CD4-positive, alpha-beta T cell treated with Interleukin-4 for 4 hours (primary cell): ENCODE measurements around the gene CTNS.

ENCODE experiments used
- DNase-seq: peaks from one replicate; pipeline ENCODE4 v3.0.0-alpha.2; 2020

Gene CTNS

DNA sequence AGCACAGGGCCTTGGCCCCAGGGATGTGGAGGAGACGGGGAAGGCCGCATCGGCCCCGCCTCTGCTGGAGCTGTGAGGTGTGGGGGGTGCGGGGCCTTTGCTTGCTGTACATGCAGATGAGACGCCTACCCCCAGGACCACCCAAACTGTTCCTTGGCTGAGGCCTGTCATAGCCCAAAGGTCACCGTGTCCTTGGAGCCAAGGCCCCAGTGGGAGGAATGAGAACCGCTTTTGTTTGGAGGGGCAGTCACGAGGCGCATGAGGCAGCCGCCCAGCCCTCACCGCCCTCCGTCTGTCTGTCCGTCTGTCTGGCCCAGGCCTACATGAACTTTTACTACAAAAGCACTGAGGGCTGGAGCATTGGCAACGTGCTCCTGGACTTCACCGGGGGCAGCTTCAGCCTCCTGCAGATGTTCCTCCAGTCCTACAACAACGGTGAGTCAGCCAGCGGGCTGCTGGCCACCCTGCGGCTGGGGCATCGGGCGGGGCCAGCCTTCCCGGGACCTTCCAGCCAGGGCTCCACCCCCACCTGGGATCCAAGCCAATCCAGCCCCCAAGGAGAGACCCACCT is 23.1 kb downstream of the CTNS start:
- DNase-seq = no peak

DNA sequence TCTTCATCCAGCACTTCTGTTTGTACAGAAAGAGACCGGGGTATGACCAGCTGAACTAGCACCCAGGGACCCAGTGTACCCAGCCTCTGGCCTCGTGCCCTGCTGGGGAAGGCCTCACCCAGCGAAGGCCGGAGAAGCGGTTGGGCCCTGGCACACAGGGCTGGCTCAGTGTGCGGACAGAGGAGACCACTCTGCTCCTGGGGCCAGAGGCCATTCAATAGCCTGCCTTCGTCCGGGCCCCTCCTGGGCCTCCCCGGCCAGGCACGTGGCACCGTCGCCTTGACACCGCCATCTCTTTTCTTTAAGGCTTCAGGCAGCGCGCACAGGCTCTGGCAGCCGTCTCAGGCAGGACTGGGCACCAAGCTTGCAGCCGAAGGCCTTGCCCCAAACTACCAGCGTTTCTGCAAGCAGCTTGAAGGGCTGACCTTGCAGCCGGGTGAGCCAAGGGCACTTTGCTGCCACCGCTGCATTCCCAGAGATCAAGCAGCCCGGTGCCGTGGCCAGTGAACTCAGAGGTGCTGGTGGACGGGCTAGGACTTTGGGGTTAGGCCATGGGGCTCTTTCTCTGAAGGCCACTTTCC is 23.8 kb downstream of the CTNS start:
- DNase-seq = no peak

DNA sequence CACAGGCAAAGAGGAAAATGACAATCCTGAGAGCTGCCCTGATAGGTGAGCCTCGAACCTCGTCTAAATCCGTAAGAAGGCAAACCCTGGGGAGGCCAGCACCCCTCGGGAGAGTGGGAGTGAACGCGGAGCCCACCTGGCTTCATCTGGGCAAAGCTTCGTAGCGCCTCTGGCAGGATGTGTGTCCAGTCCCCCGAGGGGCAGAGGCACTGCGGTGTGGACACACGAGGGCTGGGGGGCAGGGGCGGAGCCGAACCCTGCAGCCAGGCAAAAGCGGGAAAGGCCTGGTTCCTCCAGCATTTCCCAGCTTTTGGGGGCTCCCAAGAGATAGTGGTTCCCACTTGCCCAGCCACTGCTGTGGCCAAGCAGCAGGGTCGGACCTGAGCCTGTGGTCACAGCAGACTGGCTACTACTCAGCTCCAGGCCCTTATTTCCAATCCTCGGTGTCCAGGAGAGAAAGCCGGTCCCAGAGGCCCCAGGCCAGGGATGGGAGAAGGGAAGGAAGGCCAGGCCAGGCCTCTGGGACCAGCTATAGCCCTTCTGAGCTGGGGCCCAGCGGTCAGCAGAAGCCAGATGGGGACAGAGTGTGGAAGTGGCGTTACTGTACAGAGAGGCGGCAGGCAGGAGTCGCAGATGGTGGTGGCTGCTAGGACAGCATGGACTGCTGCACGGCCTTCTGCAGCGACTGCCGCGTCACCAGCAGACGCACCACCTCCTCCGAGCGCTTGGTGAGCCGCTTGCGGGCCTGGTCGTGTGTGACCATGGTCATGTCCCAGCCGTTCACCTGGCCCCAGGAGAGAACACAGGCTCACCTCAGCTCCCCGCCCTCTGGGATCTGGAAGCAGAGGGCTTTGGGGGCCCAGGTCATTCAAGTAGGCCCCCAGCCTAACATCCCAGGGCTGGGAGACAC is 26.8 kb downstream of the CTNS start:
- DNase-seq = no peak

DNA sequence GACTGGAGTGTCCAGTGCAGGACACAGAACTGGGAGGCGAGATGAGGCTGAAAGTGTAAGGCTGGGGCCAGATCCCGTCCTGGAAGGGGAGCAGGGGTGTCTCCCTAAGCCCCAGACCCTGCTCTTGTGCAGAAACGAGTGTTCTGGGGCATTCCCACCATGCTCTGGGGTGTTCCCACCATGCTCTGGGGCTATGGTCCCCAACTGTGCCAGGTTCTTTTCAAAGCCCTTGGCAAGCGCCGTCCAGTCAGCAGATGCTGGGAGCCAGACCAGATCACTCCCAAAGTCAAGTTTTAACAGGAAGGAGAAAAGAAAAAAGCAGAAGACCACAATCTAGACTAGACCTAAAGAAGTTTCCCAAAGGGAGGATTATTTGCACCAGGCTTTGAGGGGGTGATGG is 29.3 kb downstream of the CTNS start:
- no peak for DNase-seq

DNA sequence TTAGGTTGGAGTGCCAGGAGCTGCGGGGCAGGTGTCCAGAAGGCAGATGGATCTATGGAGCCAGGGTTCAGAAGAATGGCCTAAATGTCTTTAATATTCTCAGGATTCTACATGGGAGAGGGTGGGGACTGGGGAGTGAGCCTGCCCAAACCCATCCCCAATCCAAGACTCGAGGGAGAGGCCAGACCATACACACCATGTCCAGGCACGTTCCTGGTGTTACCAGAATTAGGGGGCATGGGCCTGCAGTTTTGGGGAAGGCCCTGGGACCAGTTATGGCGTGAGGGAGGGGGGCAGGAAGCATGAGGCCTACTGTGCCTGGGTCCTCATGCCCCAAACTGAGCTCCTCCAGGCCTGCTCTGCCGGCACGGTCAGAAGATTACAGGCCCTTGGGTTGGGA is 30.0 kb downstream of the CTNS start:
- no peak for DNase-seq

DNA sequence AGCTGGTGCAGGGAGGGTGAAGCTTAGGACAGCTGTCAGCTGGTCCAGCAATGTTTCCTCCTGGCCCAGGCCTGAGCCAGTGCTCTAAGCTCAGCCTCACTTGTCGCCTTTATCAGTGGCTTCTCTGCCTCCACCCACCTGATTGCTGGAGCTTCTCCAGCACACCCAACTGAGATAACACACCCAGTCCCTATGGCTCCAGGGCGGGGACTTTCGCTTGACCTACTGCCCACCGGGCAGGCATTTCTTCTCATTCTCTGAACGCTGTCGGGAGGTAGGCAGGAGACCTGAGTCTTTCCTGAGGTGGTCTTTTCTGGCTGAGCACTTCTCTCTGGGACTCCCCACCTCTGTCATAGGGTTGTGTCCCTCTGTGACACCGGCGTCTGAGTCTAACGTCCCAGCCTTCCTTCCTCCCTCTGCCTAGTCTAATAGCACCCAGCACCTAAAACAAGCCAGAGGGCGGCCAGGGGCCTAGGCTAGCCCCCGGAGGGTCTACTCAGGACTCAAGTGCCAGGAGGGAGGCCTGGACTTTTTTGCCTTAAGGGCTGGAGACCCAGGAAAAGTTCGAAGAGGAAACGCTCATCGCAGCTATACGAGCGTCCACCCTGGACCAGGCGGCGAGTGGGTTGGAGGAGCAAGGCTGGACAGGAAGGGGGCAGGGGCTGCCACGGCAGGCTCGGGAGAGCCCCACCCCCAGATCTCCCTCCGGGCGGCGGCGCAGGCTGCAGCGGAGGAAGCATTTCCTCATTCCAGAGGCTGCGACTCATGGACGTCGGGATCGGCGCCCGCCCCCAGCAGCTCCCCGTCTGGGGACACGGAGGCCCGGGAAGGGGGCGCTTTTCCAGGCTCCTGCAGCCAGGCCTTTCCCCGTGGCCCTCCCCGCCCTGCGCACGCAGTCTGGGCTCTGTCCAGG is 31.1 kb downstream of the CTNS start:
- DNase-seq = no peak

DNA sequence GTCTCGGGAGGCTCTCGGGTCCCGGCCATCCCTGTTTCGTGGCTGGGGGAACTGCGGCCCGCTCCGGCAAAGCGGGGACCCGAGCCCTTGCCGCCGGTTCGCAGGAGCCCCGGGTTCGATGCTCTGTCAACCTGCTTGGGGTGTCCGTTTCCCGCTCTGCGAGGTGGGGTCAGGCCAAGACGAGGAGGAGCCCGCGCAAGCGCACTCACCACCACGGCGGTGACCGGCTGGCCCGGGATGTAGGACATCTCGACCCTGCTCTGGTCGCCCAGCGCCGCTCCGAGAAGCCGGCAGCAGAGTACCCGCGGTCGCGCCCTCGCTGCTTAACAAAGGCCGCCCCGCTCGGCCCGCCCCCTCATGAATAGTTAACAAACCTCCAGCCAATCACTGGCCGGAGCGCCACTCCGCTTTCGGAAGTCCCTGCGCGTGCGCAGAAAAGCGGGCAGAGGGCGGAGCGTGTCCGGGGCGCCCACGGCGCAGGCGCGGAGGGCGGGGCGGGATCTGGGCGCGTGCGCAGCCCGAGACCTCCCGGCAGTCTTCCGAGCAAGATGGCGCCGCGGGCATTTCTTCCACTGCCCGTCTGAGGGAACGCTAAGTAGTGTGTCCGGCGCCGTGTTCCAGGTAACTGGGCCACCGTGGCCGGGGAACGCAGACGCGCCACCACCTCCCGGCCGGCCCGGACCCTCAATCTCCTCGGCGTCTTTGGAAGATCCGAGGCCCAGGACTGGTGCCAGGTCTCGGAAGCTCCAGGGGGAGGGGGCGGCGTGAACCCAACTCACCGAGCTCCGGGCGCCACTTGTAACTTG is 31.9 kb downstream of the CTNS start, which contains the start of the genes EMC6 and TAX1BP3:
EMC6 (plus strand) TSS at position 534 of the 806 bp plus-strand sequence. CDS start 335 bp downstream, outside the sequence.
TAX1BP3 (minus strand) TSS at position 300 of the 806 bp plus-strand sequence; CDS start at position 248, 52 bp downstream.
- peak; percentile 96 for DNase-seq

DNA sequence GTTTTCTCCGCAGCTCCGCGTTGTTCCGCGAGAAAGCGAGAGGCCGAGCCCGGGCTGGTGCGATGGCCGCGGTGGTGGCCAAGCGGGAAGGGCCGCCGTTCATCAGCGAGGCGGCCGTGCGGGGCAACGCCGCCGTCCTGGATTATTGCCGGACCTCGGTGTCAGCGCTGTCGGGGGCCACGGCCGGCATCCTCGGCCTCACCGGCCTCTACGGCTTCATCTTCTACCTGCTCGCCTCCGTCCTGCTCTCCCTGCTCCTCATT is 32.5 kb downstream of the CTNS start:
- DNase-seq = no peak

DNA sequence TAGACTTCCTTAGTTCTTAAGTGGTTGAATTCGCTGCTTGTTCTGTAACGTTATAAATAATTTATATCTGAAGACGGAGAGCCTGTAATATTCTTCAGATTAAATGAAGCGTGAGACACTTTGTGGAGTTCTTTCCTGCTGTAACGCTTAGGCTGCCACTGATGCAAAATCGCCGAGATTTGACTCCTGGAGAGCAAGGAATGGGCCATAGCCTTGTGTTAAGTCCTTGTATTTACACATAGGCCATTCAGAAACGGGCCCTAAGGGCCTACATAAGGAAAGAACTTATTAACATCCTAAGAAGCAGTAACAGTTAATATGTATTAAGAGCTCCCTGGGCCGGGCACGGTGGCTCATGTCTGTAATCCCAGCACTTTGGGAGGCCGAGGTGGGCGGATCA is 33.0 kb downstream of the CTNS start:
- no peak for DNase-seq

DNA sequence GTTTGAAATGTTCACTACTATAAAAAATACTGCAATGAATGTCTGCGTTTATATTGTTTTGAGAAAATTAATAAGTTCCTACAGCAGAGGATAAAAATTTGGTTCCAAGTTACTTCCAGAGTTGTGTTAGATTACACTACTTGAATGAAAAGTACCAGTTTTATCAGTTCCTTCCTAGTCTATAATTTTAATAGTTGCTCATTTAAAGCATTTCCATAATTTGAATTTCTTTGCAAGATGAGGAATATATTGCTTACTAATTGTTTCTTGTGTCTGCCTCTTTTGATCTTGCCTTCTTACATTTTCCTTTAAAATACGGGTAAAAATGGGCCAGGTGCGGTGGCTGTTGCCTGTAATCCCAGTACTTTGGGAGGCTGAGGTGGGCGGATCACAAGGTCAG is 36.0 kb downstream of the CTNS start:
- DNase-seq = no peak

DNA sequence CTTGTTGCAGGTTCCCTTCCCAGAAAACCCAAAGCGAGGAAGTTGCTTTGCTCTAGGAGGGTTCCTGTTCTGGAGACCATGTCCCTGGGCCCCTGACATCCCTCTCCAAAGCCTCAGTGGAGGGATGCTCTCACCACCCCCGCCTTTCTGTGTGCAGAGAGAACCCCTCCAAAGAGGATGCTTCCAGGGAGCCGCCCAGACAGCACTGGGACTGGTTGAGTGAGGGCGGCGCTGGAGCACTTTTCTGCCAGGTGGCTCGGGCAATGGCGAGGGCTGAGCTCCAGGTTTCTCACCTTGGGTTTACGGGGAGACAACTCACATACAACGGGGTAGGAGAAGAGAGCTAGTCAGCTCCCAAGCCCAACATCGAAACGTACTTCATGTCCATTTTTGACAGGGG is 39.3 kb downstream of the CTNS start:
- DNase-seq = no peak

DNA sequence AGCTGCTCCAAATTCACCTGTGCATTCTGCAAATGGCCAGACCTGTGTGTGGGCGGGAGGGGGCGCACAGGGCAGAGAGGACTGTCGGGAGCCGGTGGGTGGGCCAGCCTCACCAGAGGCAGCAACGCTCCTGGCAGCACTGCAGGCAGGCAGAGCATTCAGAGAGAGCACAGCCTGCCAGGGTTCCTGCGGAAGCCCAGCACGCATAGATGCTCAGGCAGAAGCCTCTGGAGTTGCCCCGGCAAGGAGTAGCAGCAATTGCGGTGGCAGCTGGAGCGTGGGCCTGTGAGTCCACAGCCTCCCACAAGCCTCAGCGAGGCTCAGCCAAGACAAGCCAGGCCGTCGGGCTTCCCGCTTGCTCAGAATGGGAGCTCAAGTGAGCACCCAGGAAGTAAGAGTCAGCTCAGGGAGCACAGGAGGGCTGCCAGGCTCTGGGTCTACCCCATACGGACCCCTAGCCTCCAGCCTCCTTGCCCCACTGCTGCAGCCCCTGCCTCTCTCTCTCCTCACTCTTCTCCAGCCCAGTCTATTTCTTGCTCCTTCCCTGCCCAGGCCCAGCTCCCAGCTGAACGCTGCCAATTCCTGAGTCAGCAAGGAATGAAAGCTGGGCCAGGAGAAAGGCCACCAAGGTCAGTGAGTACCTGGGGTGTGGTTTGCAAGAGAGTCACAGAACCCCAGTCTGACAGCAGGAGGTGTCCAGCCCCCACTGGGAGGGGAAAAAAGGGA is 41.7 kb downstream of the CTNS start:
- DNase-seq = no peak

DNA sequence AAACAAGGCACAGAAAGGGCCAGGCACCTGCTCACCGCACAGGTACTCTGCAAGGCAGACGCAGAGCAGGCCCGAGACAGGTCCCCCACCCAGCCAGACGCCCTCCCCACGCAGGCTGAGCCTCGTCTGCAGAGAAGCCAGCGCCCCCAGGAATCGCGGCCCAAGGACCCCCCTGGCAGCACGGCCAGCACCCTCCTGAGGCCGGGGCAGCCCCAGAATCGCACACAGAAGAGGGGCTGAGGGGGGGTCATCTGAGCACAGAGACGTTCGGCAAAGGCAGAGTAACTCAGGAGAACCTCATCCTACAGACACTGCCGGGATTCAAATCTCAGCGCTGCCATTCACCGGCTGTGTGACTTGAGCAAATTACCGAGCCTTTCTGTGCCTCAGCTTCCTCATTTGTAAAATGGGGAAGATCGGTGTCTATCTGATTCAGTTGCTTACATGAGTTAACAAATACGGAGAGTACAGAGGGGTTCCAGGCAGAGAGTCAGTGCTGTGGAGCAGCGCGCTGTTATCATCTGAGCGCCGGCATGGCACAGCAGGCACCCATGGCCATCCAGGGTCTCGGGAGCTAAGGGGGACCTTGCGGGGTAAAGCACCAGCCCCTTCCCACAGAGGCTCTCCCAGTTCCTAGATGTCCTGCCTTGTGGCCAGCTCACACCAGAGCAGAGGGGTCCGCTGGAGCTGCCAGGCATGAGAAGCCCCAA is 42.4 kb downstream of the CTNS start:
- DNase-seq = no peak

DNA sequence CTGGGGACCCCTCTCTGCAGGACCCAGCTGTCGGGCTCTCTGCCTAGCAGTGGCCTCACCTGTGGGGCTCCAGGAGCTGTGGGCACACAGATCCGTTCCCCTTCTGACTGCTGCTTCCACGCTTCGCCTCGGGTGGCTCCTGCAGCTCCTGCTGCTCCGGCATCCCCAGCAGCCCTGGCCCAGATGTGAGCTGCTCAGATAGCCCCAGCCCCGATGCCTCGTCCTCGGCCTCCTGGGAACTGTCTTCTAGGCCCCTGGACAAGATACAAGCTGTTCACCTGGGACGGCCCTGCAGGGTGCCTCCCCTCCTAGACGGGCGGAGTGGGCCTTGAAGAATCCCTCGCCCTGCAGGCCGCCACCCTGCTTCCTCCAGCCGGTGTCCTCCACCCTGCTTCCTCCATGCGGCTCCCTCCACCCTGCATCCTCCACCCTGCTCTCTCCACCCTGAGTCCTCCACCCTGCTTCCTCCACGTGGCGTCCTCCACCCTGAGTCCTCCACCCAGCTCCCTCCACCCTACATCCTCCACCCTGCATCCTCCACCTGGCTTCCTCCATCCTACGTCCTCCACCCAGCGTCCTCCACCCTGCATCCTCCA is 43.1 kb downstream of the CTNS start:
- no peak for DNase-seq

DNA sequence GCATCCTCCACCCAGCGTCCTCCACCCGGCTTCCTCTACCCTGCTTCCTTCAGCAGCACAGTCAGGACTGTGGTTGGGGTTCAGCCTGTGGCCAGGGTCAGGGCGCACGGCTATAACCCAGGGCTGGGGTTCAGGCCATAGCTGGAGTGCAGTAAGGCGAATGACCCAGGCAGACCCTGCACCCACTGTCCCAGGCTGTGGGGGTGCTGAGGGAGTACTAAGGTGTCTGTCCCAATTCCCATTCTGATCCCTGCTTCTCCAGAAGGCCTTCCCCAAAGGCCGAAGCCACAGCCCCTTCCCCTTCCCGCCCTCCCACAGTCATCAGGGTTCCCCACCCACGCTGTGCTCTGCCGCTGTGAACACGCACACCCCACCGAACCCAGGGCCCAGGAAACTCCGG is 44.5 kb downstream of the CTNS start:
- DNase-seq = no peak

DNA sequence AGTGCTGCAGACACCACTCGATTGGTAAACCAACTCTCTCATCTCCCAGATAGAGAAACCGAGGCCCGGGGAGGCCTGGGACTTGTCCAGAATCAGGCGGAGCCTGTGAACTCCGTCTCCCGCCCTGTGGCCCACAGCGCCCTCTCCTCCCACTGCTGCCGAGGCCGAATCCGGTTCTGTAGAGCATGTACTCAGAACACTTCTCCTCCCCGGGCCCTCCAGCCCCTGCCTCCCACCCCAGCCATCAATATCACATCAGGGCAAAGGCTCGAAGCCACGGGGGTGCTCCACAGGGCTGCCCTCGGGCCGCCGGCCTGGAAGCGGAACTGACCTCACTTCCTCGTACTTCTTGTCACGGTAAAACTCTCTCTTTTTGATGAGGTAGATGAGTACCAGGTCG is 45.0 kb downstream of the CTNS start:
- DNase-seq = no peak

DNA sequence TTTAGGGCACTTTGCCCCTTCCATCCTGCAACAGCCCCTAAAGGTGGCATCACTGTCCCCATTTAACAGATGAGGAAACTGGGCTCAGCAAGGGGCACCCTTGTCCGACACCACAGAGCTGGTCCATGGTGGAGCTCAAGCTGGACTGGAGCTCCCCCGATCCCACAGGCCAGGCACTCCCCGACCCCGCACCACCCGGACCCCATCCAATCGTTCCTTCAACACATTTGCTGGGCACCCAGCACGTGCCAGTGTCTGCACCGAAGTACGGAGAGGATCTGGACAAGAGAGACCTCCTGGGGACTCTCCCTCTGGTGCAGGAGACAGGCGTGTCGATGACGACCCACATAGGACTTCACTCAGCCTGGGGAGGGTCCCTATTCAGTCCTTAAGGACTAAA is 45.5 kb downstream of the CTNS start:
- no peak for DNase-seq

DNA sequence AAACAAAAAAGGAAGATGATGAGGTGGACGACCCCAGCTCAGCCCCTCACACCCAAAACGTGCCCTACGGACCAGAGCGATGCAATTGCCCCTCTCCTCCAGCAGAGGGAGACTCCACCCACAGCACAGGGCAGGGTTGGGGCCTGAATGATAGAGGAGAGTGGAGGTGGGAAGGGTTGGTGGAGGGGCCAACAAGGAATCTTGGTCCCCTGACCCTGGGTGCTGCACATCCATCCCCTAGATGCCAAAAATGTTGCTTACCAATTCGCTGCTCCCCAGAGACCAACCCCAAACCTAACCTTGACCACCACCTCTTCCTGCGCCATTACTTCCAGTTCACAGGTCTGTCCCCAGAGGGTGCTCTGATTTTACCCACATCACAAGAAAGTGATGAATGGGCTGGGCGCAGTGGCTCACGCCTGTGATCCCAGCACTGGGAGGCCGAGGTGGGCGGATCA is 46.5 kb downstream of the CTNS start:
- peak; percentile 51 for DNase-seq

DNA sequence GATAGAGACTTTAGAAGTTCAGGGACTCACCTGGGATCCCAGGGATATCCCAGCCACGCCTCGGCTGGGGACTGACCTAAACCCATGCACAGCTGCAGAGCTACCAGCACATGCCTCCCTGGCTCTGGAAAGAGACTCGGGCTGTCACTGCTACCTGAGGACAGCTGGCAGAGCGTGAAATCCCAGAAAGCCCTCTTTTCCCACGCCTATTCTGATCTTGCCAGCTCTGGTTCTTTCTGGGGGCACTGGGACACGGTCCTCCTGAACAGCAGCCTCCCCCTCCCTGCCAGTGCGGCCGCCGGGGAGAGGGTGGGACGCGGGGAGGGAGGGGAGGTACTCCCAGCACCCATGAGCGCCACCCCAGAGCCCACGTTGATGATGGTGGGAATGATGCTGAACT is 48.6 kb downstream of the CTNS start:
- no peak for DNase-seq

DNA sequence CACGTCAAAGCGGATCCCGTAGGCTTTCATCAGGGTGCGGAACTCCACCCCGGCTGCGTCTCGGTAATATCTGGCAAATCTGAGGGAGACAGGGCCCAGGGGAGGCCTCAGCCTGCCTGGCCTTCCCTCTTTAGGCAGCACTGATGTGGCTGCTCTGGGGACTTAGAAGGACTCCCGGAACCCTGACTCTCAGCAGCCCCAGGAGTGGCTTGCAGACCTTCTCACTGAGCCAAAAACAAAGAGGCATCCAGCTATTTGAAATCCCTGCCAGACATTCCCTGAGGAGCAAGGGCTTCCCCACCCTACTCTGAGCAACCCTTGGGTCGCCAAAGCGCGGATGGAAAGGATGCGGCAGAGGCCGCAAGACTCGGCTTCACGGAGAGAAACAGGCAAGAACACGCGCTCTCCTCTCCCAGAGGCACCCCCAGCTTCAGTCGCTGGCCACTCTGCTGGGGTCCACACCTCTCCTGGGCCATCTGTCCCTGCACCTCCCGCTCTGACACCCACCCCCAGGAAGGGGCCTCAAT is 51.5 kb downstream of the CTNS start:
- DNase-seq = no peak
